DMS114 treated with DMSO at 0.1 percent for 48 hours (cell line): ENCODE results near the gene SUB1.
"Not testable (repeated sequence)": the region's sequence is repeated elsewhere in the genome, so short reads cannot be mapped to it uniquely, and the experiment has no call there.

Source experiments
- DNase-seq: peaks from one replicate; lab custom pipeline; 2025; ENCODE audit not compliant: unreplicated experiment; lab: John Stamatoyannopoulos, UW

The SUB1 gene

GRCh38 chr5:32565145-32565544 lies 20.2 kb upstream of the SUB1 start:
- DNase-seq, result no peak

- no peak for DNase-seq
Measured at GRCh38 chr5:32566319-32567111, 18.8 kb upstream of the SUB1 start.

GRCh38 chr5:32571128-32571527 lies 14.2 kb upstream of the SUB1 start:
- DNase-seq, result no peak

DNA sequence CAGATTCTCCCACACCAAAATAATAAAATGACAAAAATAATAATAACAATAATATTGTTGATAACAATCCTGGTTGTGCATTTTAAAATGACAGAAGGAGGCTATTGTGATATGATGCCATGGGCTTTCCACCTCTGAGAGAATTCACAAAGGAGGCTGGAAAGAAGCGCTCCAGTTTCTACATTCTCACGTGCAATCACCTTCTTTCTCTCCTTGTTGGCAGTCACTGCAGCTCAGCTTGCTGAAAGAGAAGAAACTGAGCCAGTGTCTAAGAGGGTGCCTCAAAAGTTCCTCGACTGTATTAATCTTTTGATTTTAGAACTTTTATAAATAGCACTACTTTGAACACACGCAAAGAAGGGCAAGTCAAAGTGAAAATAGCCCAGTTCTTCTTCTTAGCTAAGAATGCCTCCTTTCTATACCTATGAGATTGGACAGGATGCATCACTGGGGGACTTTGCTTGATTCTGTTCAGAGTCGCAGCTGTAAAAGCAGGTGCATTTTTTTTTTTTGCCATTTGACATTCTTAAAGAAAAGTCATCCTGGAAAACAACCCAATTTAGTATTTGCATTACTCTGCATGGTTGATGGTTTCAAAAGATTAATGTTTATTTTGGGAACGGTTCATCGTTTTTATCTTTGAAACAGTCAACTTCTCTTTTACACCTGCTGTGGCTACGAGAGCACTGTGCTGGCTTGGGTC lies 12.4 kb upstream of the SUB1 start:
- no peak for DNase-seq

- DNase-seq, result not testable (repeated sequence)
Measured at GRCh38 chr5:32573481-32573854, 11.9 kb upstream of the SUB1 start.

GRCh38 chr5:32574540-32575175 lies 10.7 kb upstream of the SUB1 start:
- no peak for DNase-seq

DNA sequence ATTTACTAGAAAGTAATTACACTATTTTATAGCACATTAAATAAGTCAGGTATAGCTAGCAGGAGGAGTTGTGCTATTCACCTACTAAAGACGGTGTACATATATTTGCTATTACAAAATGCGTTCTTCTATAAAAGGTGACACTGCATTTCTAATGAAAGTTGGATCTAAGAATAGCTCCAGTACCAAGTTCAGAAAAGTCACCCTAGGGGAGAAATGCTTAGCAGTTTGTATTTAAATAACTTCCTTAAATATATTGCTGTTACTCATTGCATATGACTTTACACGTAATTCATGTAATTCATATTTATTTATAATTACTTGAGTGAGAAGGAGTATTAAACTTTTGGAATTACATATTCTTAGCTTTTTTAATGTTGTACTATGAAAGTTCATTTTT lies 7.0 kb upstream of the SUB1 start:
- no peak for DNase-seq

GRCh38 chr5:32578764-32579163 lies 6.6 kb upstream of the SUB1 start:
- DNase-seq, result no peak

DNA sequence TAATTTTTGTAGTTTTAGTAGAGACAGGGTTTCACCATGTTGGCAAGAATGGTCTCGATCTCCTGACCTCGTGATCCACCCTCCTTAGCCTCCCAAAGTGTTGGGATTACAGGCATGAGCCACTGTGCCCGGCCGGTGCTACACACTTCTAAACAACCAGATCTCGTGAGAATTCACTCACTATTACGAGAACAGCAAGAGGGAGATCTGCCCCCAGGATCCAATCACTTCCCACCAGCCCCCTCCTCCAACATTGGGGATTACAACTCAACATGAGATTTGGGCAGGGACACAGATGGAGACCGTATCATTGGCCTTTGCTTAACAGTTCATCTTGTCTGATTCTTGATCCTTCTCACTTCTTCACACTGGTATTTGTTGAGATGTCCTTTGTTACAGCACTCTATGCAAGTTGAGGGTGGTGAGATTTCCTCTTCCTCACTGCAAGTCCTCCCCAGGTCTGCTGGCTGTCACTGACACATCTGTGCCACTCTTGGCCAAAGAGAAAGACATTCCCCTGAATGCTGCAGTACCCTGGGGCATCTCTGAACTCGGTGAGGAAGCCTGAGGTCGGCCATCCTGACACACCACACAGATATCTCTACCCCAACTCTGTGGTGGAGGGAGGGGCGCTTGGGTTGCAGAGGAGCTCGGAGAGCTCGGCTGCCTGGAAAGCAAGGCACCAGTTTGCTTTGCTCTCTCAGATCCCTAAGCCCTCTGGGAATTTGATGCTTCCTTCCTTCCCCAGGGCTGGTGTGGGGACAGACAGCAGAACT lies 4.2 kb upstream of the SUB1 start:
- no peak for DNase-seq

DNA sequence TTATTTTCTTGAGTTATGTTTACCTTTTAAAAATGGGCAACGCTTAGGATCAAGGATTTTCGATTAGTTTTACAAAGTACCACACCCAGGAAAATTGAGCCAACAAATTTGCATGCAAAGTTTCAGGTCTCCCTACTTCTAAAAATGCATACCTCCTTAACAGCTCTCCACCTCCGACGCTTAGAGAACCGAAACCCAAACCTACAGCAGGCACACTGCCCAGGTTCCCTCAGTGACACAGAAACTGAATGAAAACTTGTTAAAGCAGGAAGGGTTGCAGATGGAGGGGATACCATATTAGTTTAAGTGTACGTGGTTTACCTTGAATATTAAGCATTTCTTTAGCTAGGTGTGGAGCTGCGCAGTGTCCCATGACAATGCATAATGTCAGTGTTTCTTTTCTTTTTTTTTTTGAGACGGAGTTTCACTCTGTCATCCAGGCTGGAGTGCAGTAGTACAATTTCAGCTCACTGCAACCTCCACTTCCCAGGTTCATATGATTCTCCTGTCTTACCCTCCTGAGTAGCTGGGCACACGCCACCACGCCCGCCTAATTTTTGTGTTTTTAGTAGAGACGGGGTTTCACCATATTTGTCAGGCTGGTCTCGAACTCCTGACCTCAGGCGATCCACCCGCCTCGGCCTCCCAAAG lies 1.6 kb upstream of the SUB1 start:
- DNase-seq, result no peak

- DNase-seq, result no peak
Measured at GRCh38 chr5:32584646-32585045, 711 bp upstream of the SUB1 start.

DNA sequence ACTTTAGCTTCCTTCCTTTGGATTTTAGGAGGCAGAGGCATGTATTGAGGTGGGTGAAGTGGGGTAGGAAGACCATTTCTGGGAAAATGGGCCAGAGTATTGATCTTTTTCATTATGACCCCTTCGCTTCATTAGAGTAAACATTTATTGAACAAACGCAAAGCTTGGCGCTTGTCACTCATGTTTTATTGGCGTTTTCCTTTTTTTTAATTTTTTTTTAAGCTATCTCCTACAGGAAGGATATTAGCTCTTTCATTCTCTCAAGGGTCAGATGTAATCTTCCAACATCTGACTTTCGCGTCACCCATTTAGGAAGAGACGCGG lies 273 bp upstream of the SUB1 start:
- DNase-seq, result no peak

GRCh38 chr5:32586276-32586599 lies 881 bp downstream of the SUB1 start:
- no peak for DNase-seq

GRCh38 chr5:32587067-32587551 lies 1.8 kb downstream of the SUB1 start:
- no peak for DNase-seq

- no peak for DNase-seq
Measured at GRCh38 chr5:32589416-32589815, 4.1 kb downstream of the SUB1 start.

GRCh38 chr5:32589942-32590869 lies 4.8 kb downstream of the SUB1 start:
- peak; percentile 61 for DNase-seq

DNA sequence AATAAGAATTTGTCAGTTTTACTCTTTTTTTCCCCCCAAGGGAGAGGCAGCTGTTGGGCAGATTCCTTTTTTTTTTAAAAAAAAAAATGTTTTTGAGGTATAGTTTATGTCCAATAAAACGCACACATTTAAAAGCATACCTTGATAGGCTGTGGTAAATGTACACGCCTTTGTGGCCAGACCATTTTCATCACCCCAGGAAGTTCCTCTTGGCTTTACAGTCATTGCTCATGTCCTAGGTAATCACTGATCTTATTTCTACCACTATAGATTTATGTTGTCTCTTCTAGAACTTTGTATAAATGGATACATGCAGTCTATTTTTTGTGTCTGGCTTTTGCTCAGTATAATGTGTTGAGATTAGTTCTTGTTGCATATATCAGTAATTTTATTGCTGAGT lies 9.8 kb downstream of the SUB1 start:
- DNase-seq, result no peak

GRCh38 chr5:32597041-32597629 lies 11.8 kb downstream of the SUB1 start:
- no peak for DNase-seq

- no peak for DNase-seq
Measured at GRCh38 chr5:32598260-32598937, 13.0 kb downstream of the SUB1 start.
